Spleen (tissue), 11 donors: ENCODE measurements around the gene POGLUT2. TPM values are rescaled to one million over a fixed set of nuclear protein-coding genes. Genes with fewer than 3 reads are reported as not detected.

Experiments used
- DNase-seq: peaks from one replicate; pipeline ENCODE4 v3.0.0-alpha.2; 2020
- H3K27ac ChIP-seq, 8 donors: fragments of 200-600 bp; sonication (generic) in 7 of 8; 1 replicate in 4 of 8; 2 replicates in 4 of 8; pipeline versions ENCODE4 v1.5.0 to v1.8.0; 2016 to 2021; ENCODE audit warnings: inconsistent platforms in 4 of 8, mild to moderate bottlenecking in 4 of 8, moderate library complexity in 1 of 8
- H3K27me3 ChIP-seq, 7 donors: fragments of 200-600 bp; sonication (generic) in 6 of 7; replicated peaks in 1 of 7; 1 replicate in 4 of 7; 2 replicates in 3 of 7; pipeline versions ENCODE4 v1.5.0 to v1.8.0; 2016 to 2021; ENCODE audit warnings: inconsistent platforms in 3 of 7, mild to moderate bottlenecking in 1 of 7
- H3K36me3 ChIP-seq, 6 donors: fragments of 200-600 bp; sonication (generic) in 5 of 6; 1 replicate in 4 of 6; 2 replicates in 2 of 6; pipeline versions ENCODE4 v1.5.0 to v1.8.0; 2016 to 2021; ENCODE audit warnings: inconsistent platforms in 2 of 6
- H3K4me1 ChIP-seq, 6 donors: fragments of 200-600 bp; sonication (generic) in 5 of 6; 1 replicate in 3 of 6; 2 replicates in 3 of 6; pipeline versions ENCODE4 v1.5.0 to v1.8.0; 2016 to 2021; ENCODE audit warnings: inconsistent platforms in 3 of 6
- H3K4me3 ChIP-seq, 8 donors: fragments of 200-600 bp; sonication (generic) in 7 of 8; 1 replicate in 4 of 8; 2 replicates in 4 of 8; pipeline versions ENCODE4 v1.5.0 to v1.8.0; 2016 to 2021; ENCODE audit warnings: inconsistent platforms in 4 of 8, mild to moderate bottlenecking in 4 of 8, moderate library complexity in 2 of 8
- H3K9me3 ChIP-seq, 8 donors: fragments of 200-600 bp; sonication (generic) in 7 of 8; 1 replicate in 4 of 8; 2 replicates in 4 of 8; pipeline versions ENCODE4 v1.5.0 to v1.8.0; 2016 to 2021; ENCODE audit warnings: inconsistent platforms in 4 of 8
- CTCF ChIP-seq, 11 experiments: fragments of 200-600 bp in 7 of 11; fragments of 450-650 bp in 4 of 11; sonication (generic) in 4 of 11; IDR thresholded peaks in 8 of 11; conservative IDR thresholded peaks in 3 of 11; 1 replicate in 7 of 11; 2 replicates in 4 of 11; pipeline versions ENCODE4 v1.4.0 to v1.8.0; 2016 to 2021; ENCODE audit warnings: antibody characterized with exemption in 11 of 11, inconsistent platforms in 4 of 11, mild to moderate bottlenecking in 1 of 11
- POLR2A ChIP-seq, 3 donors: fragments of 450-650 bp; IDR thresholded peaks; one replicate each; pipeline ENCODE4 v1.5.1; 2017; ENCODE audit warnings: antibody characterized with exemption in 3 of 3, mild to moderate bottlenecking in 1 of 3
- POLR2AphosphoS5 ChIP-seq, 3 donors: sonication (generic); formaldehyde crosslinking; IDR thresholded peaks; one replicate each; pipeline ENCODE4 v1.5.1; 2017; ENCODE audit warnings: antibody characterized with exemption in 3 of 3
- WGBS, 5 donors: extraction: QIAGEN DNeasy Blood & Tissue Kit in 3 of 5; methylation state at CpG; one replicate each; pipeline versions ENCODE4 v1.1.5 to v1.1.7; 2013 to 2018; 5-methylcytosine and 5-hydroxymethylcytosine counted together
- intact Hi-C: fragments of 100-400 bp; cut with DNase I; formaldehyde crosslinking; loops from one replicate; pipeline ENCODE4 v1.15.0; 2023; ENCODE audit warnings: low total_unique reads
- polyA plus RNA-seq, 3 donors: library from polyadenylated mRNA; stranded (reverse); fragments of 200-250 nt; gene quantifications; one replicate each; pipeline ENCODE4 v1.2.1, GENCODE V29; 2013
- total RNA-seq, 7 donors: library from RNA; depleted of rRNA in 3 of 7; stranded (reverse); fragments of >200 nt in 3 of 7; fragmentation: NEBNext Ultra II Directional in 4 of 7; extraction: Animal tissue kit (Norgen Biotek cat#: 25700) in 4 of 7; gene quantifications; one replicate each; pipeline versions ENCODE4 v1.1.0 to v1.2.1, GENCODE V29; 2016 to 2021
- donor health status: healthy with polysubstance abuse.
- donor health status: DM: no; HTN: no; CAD: no; lungs with moderate emphysema.
- donor health status: DM: no; HTN: no; CAD: no.
- donor health status: Bipolar disorder and iron deficiency.
- donor health status: healthy.
- donor health status: DM: no; HTN: no; CAD: no.
- donor health status: DM: yes; HTN: yes; CAD: no.

The POGLUT2 gene
- total and polyA plus RNA-seq, 10 donors: 0.89 to 5.5 (median 4.2) TPM

GRCh38 chr13:102777736-102778135, 21.0 kb downstream of the POGLUT2 start:
- 83 to 94% (median 88%) methylated on average over 3 of the region's 3 CpGs for WGBS, 5 donors
- intact Hi-C loops: loop anchor here (10.0 kb wide), 1 partner anchor 183 kb away; the partner anchor contains the start of gene TPP2
- TF ChIP-seq POLR2AphosphoS5 (IDR thresholded peaks at IDR 0.05) (no peak), POLR2A (IDR thresholded peaks at IDR 0.05) (no peak), CTCF (IDR thresholded peaks at IDR 0.05 in 8 of 11, conservative IDR thresholded peaks at IDR 0.05 in 3 of 11) (no peak)
- Histone ChIP-seq H3K9me3 (peaks cover 0 to 7% (median 0%) of the 10 kb centered on the region in 8 donors), H3K4me3 (no peak overlapping the region), H3K36me3 (no peaks in the 10 kb centered on the region), H3K27me3 (no peaks in the 10 kb centered on the region), H3K4me1 (peaks cover 3 to 31% (median 9%) of the 10 kb centered on the region in 6 donors), H3K27ac (no peak overlapping the region)
- no peak for DNase-seq

- WGBS, 5 donors: 89 to 97% (median 91%) methylated on average over 2 of the region's 2 CpGs
- Histone ChIP-seq H3K27ac (no peak overlapping the region), H3K27me3 (no peaks in the 10 kb centered on the region), H3K4me1 (peaks cover 8 to 46% (median 23%) of the 10 kb centered on the region in 6 donors), H3K36me3 (no peaks in the 10 kb centered on the region), H3K9me3 (no peaks in the 10 kb centered on the region), H3K4me3 (no peak overlapping the region)
- TF ChIP-seq CTCF (IDR thresholded peaks at IDR 0.05 in 8 of 11, conservative IDR thresholded peaks at IDR 0.05 in 3 of 11) (no peak), POLR2AphosphoS5 (IDR thresholded peaks at IDR 0.05) (no peak), POLR2A (IDR thresholded peaks at IDR 0.05) (no peak)
- DNase-seq: no peak
- intact Hi-C loops: loop anchor here (10.0 kb wide), 1 partner anchor 181 kb away; the partner anchor contains the start of gene TPP2
Observed at GRCh38 chr13:102776271-102776670, 22.5 kb downstream of the POGLUT2 start.

- Histone ChIP-seq H3K4me3 (no peak overlapping the region), H3K27ac (no peak overlapping the region)
Observed at GRCh38 chr13:102774591-102775520, 23.9 kb downstream of the POGLUT2 start.

More at GRCh38 chr13:102774591-102775520, 23.9 kb downstream of the POGLUT2 start:
- intact Hi-C loops: loop anchor here (10.0 kb wide), 1 partner anchor 180 kb away; the partner anchor contains the start of gene TPP2
- WGBS, 5 donors: 74 to 82% (median 77%) methylated on average over 14 of the region's 14 CpGs
- H3K4me1 ChIP-seq: peaks cover 8 to 49% (median 26%) of the 10 kb centered on the region in 6 donors
- no peak for TF ChIP-seq POLR2AphosphoS5 (IDR thresholded peaks at IDR 0.05)
- no peak for TF ChIP-seq POLR2A (IDR thresholded peaks at IDR 0.05)
- no peak for TF ChIP-seq CTCF (IDR thresholded peaks at IDR 0.05 in 8 of 11, conservative IDR thresholded peaks at IDR 0.05 in 3 of 11)
- H3K36me3 ChIP-seq: no peaks in the 10 kb centered on the region
- no peaks in the 10 kb centered on the region for H3K27me3 ChIP-seq
- DNase-seq: no peak
- H3K9me3 ChIP-seq: no peaks in the 10 kb centered on the region
